HAP-1 (cell line): ENCODE data around the gene SSPN.

Source experiments
- DNase-seq, 2 experiments: peaks; one replicate each; pipeline ENCODE4 v3.0.0-alpha.2; 2016 to 2020; ENCODE audit warnings: low spot score in 2 of 2
- H3K27me3 ChIP-seq: fragments of 250-450 bp; sonication (Bioruptor Pico); 2 replicates; pipeline ENCODE4 v1.5.1; 2020; ENCODE audit warnings: low read depth, mild to moderate bottlenecking, moderate library complexity
- H3K36me3 ChIP-seq: fragments of 250-450 bp; sonication (Bioruptor Pico); replicated peaks from 2 replicates; pipeline ENCODE4 v1.5.1; 2020; ENCODE audit warnings: mild to moderate bottlenecking
- H3K4me1 ChIP-seq: fragments of 250-450 bp; sonication (Bioruptor Pico); 2 replicates; pipeline ENCODE4 v1.5.1; 2020; ENCODE audit warnings: mild to moderate bottlenecking
- H3K4me3 ChIP-seq: fragments of 250-450 bp; sonication (Bioruptor Pico); 2 replicates; pipeline ENCODE4 v1.5.1; 2020; ENCODE audit warnings: mild to moderate bottlenecking, moderate library complexity
- H3K9me3 ChIP-seq: fragments of 250-450 bp; sonication (Bioruptor Pico); 2 replicates; pipeline ENCODE4 v1.5.1; 2020; ENCODE audit warnings: mild to moderate bottlenecking, moderate library complexity
- in situ Hi-C: fragments of 300-500 bp; cut with MboI; formaldehyde crosslinking; loops from 3 replicates; pipeline ENCODE4 v1.14.3; 2020; ENCODE audit warnings: low sequenced_read_pairs, inconsistent platforms, mixed read lengths

SSPN gene

DNA sequence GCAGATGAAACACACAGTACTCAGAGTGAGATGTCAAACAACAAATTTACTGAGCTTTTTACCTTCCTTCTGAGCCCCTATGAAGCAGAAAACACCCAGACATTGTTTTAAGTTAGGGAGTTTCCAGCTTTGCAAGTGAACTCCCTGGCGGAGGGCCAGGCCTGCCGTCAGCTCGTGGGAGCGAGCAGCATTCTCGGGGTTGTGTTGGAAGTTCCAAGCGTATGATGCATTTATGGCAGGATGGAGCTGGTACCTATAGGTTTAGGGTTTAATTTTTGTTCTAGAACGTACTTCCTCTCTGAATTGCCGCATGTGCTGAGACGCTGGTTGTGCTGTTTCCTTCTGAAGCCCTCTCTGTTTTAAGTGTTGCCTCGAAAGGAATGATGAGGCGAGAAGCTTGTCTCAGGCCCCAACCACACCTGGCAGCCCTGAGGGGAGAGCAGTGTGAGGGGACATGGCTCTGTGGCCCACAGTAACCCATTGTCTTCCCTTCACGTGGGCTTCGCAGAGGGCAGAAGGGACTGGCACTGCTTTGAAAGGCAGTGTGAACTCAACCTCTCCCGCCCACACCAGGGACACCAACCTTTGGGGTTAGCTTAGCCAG is 76.6 kb downstream of the SSPN start:
- Histone ChIP-seq H3K9me3 (no peaks in the 10 kb centered on the region), H3K4me3 (no peak overlapping the region), H3K36me3 (no peaks in the 10 kb centered on the region), H3K4me1 (no peaks in the 10 kb centered on the region), H3K27me3 (no peaks in the 10 kb centered on the region)
- DNase-seq: no peak
- in situ Hi-C loops: no loop called here

DNA sequence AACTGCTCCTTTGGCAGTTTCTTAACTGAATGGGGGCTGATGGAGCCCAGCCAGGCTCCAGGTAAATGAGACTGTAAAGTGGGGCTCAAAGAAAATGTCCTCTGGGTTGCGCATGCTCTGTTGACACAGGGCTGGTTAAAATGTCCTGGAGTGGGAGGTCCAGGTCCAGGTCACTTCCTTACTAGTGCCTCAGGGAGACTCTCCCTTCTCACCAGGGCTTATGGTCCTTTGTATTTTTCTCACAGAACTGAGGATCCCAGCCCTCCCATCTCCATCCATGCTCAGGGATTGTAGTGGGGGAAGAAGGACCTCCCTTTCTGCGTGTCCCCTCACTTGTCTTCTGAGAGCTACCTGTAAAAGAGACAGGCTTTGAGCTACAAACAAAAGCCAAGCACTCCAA is 77.5 kb downstream of the SSPN start:
- H3K4me3 ChIP-seq: no peak overlapping the region
- no peaks in the 10 kb centered on the region for H3K27me3 ChIP-seq
- no peaks in the 10 kb centered on the region for H3K4me1 ChIP-seq
- in situ Hi-C loops: no loop called here
- H3K9me3 ChIP-seq: no peaks in the 10 kb centered on the region
- H3K36me3 ChIP-seq: no peaks in the 10 kb centered on the region
- no peak for DNase-seq

DNA sequence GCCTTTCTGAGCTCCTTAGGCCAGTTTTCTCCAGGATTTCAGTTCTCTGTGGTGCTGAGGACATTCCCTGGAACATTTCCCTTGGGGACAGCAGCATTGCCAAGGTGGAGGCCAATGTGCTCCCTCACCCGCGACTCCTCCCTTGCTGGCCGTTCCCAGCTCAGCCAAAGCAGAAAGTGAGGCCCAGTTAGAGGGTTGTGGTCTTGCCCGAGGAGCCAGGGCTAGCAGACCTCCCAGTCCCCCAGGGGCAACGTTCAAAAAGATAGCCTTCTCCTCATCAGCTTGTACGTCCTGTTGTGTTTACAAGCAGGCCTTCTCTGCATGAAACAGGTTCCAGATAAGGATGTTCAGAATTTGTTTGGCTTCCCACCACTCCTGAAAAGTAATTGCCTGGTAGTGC is 78.4 kb downstream of the SSPN start:
- no peaks in the 10 kb centered on the region for H3K9me3 ChIP-seq
- no peaks in the 10 kb centered on the region for H3K4me1 ChIP-seq
- DNase-seq: no peak
- H3K27me3 ChIP-seq: no peaks in the 10 kb centered on the region
- no peak overlapping the region for H3K4me3 ChIP-seq
- in situ Hi-C loops: no loop called here
- H3K36me3 ChIP-seq: no peaks in the 10 kb centered on the region

DNA sequence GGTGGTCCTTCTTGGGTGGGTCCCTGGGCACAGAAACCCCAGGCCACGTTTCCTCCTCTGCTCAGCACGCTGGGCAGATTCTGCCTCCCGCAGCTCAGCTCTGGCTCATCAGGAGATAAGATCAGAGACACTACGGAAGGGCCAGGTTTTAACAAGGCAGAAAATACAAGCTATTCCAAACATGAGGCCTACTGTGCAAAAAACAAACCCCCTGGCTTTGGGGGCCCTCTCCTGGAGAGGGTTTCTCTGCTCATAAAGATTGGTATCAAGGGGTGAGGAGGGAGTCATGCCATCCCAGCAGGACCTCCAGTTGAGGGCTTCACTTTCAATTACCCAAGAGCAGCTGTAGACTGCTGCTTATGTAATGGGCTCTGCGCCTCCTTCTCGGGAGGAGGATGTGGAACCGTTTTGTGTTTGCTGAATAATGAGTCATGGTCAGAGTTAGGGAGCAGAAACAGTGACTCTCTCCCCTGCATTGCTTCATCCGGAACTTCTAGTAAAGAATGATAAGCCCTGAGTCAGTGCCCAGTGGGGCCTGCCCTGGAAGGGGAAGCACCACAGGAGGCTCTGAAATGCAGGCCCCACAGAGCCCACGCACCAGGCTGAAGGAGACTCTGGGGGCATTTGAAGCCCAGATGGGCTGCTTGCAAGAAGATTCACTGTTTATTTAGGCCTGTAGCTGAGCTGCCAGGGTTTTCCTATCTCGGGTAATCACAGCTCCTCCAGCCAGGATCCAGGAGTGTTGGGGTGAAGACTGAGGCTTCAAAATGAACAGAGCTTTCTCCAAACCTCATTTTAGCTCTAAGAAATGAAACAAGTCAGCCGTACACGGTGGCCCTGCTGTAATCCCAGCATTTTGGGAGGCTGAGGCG is 79.3 kb downstream of the SSPN start:
- Histone ChIP-seq H3K27me3 (no peaks in the 10 kb centered on the region), H3K4me1 (no peaks in the 10 kb centered on the region), H3K36me3 (no peaks in the 10 kb centered on the region), H3K9me3 (no peaks in the 10 kb centered on the region), H3K4me3 (no peak overlapping the region)
- in situ Hi-C loops: no loop called here
- DNase-seq: no peak

DNA sequence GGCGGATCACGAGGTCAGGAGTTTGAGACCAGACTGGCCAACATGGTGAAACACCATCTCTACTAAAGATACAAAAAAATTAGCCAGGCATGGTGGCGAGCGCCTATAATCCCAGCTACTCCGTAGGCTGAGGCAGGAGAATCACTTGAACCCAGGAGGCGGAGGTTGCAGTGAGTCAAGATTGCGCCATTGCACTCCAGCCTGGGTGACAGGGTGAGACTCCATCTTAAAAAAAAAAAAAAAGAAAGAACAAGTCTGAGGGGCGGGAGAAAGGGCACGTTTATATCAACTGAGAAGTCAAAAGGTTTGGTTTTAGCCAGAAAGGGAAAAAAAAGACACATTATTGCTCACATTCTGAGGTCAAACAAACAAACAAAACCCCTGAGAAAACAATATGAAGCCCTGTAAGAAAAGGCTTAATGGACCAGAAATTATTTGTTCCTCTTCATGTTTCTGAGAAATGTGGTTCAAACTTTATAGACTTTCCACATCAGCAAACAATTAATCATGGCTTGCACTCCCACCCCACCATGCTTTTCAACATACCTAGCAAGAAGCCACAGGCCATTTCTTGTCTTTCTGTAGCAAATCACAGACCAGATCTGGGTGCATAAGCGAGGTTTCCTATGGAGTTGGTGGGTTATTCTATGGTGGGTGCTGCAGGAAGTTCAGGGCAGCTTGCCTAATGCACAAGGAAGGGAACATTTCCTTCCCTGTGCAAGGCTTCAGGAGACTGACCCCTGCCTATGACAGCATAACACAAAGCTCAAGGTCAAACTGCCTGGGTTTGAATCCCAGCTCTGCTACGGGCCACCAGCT is 80.1 kb downstream of the SSPN start:
- Histone ChIP-seq H3K27me3 (no peaks in the 10 kb centered on the region), H3K4me3 (no peak overlapping the region), H3K36me3 (no peaks in the 10 kb centered on the region), H3K4me1 (no peaks in the 10 kb centered on the region), H3K9me3 (no peaks in the 10 kb centered on the region)
- in situ Hi-C loops: no loop called here
- DNase-seq: no peak

DNA sequence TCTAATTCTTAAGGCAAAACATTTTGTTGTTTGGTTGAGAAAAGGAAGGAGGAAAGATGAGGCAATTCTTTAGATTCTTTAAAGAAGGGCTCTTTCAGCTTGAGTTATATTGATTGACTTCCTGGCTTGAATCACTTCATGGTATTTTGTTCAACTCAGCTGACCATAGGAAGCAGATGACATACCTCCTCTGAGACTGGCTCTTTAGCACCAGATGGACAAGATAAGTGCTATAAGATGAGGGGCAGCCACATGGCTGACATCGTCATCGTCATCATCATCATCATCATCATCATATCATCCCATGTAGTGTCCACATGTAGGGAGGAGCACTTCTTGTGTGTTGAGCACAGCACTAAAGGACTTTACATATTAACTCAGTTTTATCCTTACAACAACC is 81.3 kb downstream of the SSPN start:
- no peak for DNase-seq
- H3K36me3 ChIP-seq: no peaks in the 10 kb centered on the region
- H3K9me3 ChIP-seq: no peaks in the 10 kb centered on the region
- H3K4me1 ChIP-seq: no peaks in the 10 kb centered on the region
- H3K27me3 ChIP-seq: no peaks in the 10 kb centered on the region
- H3K4me3 ChIP-seq: no peak overlapping the region
- in situ Hi-C loops: no loop called here

DNA sequence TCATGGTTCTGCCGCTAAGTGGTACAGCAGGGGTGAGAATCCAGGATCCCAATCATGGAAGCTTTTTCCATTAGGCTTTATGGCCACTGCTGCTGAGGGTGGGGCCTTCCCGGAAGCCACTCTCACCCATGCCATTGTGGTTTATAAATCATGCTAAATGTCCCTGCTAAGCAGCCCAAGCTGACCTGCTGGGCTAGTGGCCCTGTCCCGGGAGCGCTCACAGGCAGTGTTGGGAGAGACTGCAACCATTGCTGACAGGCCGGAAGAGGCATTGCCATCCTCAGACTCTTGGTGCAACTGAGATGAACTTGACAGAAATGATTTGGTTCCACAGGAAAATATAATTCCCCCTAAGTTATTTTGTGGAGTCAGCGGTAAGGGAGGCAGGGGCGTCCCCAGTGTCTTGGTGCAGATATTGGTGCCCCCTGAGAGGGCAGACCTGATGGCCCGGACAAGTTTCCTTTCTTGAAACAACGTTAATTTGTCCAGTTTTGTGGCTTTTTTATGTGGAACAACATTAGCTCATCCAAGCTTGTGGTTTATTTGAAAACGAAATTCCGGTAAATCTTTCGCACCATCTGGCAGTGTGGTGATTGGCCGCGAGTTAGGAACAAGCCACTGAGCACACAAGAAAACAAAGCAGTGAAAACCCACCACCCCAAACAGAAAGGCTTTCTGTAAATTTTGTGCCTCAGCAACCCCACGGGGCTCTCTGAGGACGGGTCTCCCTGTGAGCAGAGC is 82.3 kb downstream of the SSPN start:
- no peak for DNase-seq
- no peaks in the 10 kb centered on the region for H3K36me3 ChIP-seq
- in situ Hi-C loops: no loop called here
- H3K4me1 ChIP-seq: no peaks in the 10 kb centered on the region; the same call in 1 of the 2 replicates
- no peaks in the 10 kb centered on the region for H3K9me3 ChIP-seq
- H3K4me3 ChIP-seq: no peak overlapping the region
- H3K27me3 ChIP-seq: no peaks in the 10 kb centered on the region

DNA sequence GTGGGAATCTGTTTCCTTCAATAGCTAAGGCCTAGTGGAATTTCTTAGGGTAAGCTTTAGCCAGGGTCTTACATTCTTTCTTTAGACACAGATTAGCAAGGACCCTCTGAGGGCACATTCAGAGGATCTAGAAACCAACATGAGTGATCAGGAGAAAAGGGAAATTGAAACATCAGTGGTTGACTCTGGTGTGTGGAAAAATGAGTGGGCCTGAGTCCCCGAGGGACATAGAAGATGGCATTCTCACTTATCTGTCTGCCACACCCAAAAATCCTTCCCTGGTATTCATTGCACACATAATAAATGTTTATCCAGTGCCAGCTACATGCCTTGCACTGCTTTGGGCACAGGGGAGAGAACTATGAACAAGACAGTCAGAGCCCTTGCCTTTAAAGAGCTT is 82.9 kb downstream of the SSPN start:
- Histone ChIP-seq H3K27me3 (no peaks in the 10 kb centered on the region), H3K4me1 (no peaks in the 10 kb centered on the region; the same call in 1 of the 2 replicates), H3K9me3 (no peaks in the 10 kb centered on the region), H3K4me3 (no peak overlapping the region), H3K36me3 (no peaks in the 10 kb centered on the region)
- no peak for DNase-seq
- in situ Hi-C loops: no loop called here

DNA sequence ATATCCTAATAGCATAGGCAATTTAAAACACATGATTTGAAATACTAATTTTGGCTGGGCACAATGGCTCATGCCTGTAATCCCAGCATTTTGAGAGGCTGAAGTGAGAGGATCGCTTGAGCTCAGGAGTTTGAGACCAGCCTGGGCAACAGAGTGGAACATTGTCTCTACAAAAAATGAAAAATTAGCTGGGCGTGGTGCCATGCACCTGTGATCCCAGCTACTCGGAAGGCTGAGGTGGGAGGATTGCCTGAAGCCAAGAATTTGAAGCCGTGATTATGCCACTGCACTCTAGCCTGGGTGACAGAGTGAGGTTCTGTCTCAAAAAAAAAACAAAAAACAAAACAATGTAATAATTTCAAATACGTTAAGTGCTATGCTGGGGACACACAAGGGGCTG is 83.3 kb downstream of the SSPN start:
- Histone ChIP-seq H3K27me3 (no peaks in the 10 kb centered on the region), H3K4me3 (no peak overlapping the region), H3K4me1 (no peaks in the 10 kb centered on the region; the same call in 1 of the 2 replicates), H3K36me3 (no peaks in the 10 kb centered on the region), H3K9me3 (no peaks in the 10 kb centered on the region)
- in situ Hi-C loops: no loop called here
- DNase-seq: no peak

DNA sequence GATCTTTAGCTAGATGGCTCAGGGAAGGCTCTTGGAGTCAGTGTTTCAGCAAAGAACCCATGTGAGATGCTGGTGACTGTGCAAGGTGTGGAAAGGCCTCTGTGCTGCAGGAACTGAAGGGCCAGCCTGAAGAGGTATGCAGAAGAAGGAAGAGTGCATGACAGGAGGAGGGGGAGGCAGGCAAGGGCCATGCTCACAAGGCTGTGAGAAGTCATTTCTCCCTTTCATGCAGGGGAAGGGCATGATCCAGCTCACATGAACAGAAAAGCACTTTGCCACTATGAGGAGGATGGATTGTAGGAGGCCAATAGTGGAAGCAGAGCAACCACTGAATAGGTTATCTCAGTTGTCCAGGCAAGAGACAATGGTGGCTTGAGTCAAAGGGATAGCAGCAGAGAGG is 83.7 kb downstream of the SSPN start:
- no peak for DNase-seq
- no peak overlapping the region for H3K4me3 ChIP-seq
- no peaks in the 10 kb centered on the region for H3K27me3 ChIP-seq
- no peaks in the 10 kb centered on the region for H3K36me3 ChIP-seq
- no peaks in the 10 kb centered on the region; the same call in 1 of the 2 replicates for H3K4me1 ChIP-seq
- in situ Hi-C loops: no loop called here
- H3K9me3 ChIP-seq: no peaks in the 10 kb centered on the region

DNA sequence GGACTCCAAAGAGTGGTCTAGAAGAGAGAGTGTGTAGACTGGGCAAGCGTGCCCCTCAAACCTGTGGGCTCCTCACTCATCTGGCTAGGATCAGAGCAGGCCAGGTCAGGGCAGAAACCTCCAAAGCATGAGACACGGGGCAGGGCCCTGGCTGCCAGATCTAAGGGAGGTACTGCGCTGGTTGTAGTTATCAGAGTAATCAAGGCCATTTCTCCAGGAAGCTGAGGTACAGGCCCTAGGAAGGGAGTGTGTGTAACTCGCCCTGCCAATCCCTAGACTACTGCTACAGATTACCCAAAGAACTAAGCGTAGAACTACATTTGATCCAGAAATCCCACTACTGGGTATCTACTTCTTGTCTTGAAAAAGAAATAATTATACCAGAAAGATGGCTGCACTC is 84.5 kb downstream of the SSPN start:
- no peaks in the 10 kb centered on the region for H3K27me3 ChIP-seq
- DNase-seq: no peak
- no peaks in the 10 kb centered on the region for H3K36me3 ChIP-seq
- in situ Hi-C loops: no loop called here
- no peak overlapping the region for H3K4me3 ChIP-seq
- H3K4me1 ChIP-seq: no peaks in the 10 kb centered on the region; the same call in 1 of the 2 replicates
- no peaks in the 10 kb centered on the region for H3K9me3 ChIP-seq

DNA sequence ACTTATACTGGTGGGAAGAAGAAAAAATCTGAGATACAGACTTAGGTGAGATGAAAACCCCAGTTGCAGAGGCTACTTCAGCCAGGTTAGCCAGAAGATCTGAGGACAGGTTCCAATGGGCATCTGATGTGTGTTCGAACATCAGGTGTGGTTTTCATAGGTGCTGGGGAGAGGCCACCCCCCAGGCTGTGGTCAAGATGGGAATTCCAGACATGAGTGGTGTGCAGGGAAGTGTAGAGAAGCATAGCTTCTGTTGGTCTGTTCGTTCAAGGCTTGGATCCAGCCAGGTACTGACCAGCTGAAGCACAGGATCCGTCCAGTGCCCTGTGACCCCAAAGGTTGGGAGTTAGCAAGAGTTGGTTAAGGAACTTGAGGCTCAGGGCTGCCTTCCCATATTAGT is 85.5 kb downstream of the SSPN start:
- H3K27me3 ChIP-seq: no peaks in the 10 kb centered on the region
- DNase-seq: no peak
- in situ Hi-C loops: no loop called here

DNA sequence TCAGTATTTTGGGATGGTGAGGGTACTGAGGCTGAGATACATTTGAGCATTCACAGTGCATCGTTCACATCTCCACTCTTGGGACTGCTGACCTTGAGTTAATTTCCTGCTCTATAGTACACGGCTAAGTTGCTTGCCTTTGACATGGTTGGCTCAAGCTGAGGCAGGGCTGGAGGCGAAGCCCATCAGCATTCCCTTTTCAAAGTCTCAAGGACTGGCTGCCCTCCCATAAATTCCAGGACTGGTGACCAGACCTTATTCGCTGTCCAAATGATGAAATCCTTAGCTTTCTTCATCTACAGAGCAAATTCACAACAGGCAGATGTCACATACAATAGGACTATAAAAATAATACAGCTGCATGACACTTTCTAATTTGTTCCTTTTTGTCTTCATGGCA is 85.9 kb downstream of the SSPN start:
- in situ Hi-C loops: no loop called here
- no peaks in the 10 kb centered on the region for H3K36me3 ChIP-seq
- H3K4me1 ChIP-seq: no peaks in the 10 kb centered on the region; the same call in 1 of the 2 replicates
- no peaks in the 10 kb centered on the region for H3K27me3 ChIP-seq
- no peaks in the 10 kb centered on the region for H3K9me3 ChIP-seq
- no peak for DNase-seq
- H3K4me3 ChIP-seq: no peak overlapping the region

More for the DNA sequence above, 85.5 kb downstream of the SSPN start:
- Histone ChIP-seq H3K4me3 (no peak overlapping the region), H3K36me3 (no peaks in the 10 kb centered on the region), H3K4me1 (no peaks in the 10 kb centered on the region; the same call in 1 of the 2 replicates), H3K9me3 (no peaks in the 10 kb centered on the region)
